ENCODE data around the gene LY86.

Gene LY86

DNA sequence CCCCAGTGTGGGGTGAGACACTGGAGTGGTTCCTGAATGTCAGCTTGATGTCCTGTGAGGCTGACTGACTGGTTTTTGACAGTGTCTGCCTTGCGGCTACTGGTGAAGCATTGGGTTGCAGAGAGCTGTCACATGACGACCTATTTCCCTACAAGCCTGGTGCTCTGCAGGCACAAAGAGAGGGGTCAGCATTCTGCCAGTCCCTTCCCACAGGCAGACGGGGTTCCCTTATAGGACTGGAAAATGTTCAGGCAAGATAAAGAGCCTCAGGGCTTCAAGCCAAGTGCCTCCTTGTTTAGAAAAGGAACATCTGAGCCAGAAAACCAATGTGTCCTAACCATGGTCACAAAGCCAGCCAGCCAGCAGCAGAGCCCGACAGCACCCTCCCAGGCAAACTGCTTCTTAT, 11.0 kb downstream of the LY86 start:
- Histone ChIP-seq H3K79me2 (ENCODE audit: low read length) (no peaks in the 10 kb centered on the region), H3K36me3 (replicated peaks; ENCODE audit: low read depth, low read length) (no peaks in the 10 kb centered on the region), H3K4me2 (ENCODE audit: low read length) (no peak overlapping the region), H3K4me1 (ENCODE audit: low read length) (no peaks in the 10 kb centered on the region), H3K4me3 (ENCODE audit: low read length) (no peak overlapping the region), H2AFZ (ENCODE audit: low read depth, low read length) (no peak overlapping the region), H3K9me3 (ENCODE audit: insufficient read depth, low read length) (no peaks in the 10 kb centered on the region), H3K9ac (ENCODE audit: low read length) (no peak overlapping the region), H3K27me3 (ENCODE audit: low read depth, low read length) (no peaks in the 10 kb centered on the region), H4K20me1 (ENCODE audit: insufficient read depth, low read length) (no peaks in the 10 kb centered on the region), H3K27ac (ENCODE audit: low read length) (no peak overlapping the region)
- no peak for TF ChIP-seq EZH2phosphoT487 (IDR thresholded peaks at IDR 0.05; ENCODE audit: low read depth)
- no peak for TF ChIP-seq CTCF (IDR thresholded peaks at IDR 0.05; ENCODE audit: low read depth, low read length)

DNA sequence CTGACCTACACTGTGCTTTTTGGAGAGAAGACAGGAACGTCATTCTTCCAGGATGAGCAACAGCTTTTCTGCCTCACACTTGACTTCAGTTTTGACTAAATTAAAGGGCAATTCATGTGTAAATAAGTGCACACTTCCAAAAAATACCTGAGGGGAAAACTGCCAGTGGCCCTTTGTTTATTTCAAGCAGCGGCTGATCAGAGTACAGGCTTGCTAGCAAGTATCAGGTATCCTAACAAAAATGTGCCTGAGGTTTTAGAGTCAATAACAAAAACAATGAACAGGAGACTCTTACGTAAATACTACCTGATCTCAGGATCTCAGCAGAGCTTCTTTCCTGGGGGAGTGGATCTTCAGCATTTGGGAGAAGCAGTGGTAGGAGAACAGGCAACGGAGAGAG, 12.4 kb downstream of the LY86 start:
- Histone ChIP-seq H4K20me1 (ENCODE audit: insufficient read depth, low read length) (no peaks in the 10 kb centered on the region), H3K4me2 (ENCODE audit: low read length) (no peak overlapping the region), H3K9ac (ENCODE audit: low read length) (no peak overlapping the region), H3K4me3 (ENCODE audit: low read length) (no peak overlapping the region), H3K27ac (ENCODE audit: low read length) (no peak overlapping the region), H3K4me1 (ENCODE audit: low read length) (no peaks in the 10 kb centered on the region), H3K36me3 (replicated peaks; ENCODE audit: low read depth, low read length) (no peaks in the 10 kb centered on the region), H3K9me3 (ENCODE audit: insufficient read depth, low read length) (no peaks in the 10 kb centered on the region), H2AFZ (ENCODE audit: low read depth, low read length) (no peak overlapping the region), H3K79me2 (ENCODE audit: low read length) (no peaks in the 10 kb centered on the region), H3K27me3 (ENCODE audit: low read depth, low read length) (no peaks in the 10 kb centered on the region)
- no peak for TF ChIP-seq EZH2phosphoT487 (IDR thresholded peaks at IDR 0.05; ENCODE audit: low read depth)
- no peak for TF ChIP-seq CTCF (IDR thresholded peaks at IDR 0.05; ENCODE audit: low read depth, low read length)

DNA sequence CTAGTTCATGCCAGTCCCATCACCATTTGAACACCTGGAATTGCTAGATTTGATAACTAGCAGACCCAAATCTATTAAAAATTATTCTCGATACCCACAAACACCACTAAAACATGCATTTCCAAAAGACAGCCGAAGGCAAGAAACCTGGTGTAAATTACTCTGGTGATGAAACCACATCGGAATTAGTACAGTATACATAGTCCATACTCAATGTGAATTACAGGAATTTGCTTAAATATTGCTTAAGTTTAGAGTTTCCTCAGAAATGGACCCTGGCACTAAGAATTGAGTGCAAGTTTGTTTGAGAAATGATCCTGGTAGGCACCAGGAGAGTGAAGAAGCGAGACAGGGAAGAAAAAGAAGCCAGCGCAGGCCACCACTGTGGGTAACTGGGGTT, 13.7 kb downstream of the LY86 start:
- Histone ChIP-seq H3K27me3 (ENCODE audit: low read depth, low read length) (no peaks in the 10 kb centered on the region), H3K4me1 (ENCODE audit: low read length) (no peaks in the 10 kb centered on the region), H2AFZ (ENCODE audit: low read depth, low read length) (no peak overlapping the region), H4K20me1 (ENCODE audit: insufficient read depth, low read length) (no peaks in the 10 kb centered on the region), H3K4me3 (ENCODE audit: low read length) (no peak overlapping the region), H3K9me3 (ENCODE audit: insufficient read depth, low read length) (no peaks in the 10 kb centered on the region), H3K36me3 (replicated peaks; ENCODE audit: low read depth, low read length) (no peaks in the 10 kb centered on the region), H3K79me2 (ENCODE audit: low read length) (no peaks in the 10 kb centered on the region), H3K4me2 (ENCODE audit: low read length) (no peak overlapping the region), H3K27ac (ENCODE audit: low read length) (no peak overlapping the region), H3K9ac (ENCODE audit: low read length) (no peak overlapping the region)
- TF ChIP-seq CTCF (IDR thresholded peaks at IDR 0.05; ENCODE audit: low read depth, low read length) (no peak), EZH2phosphoT487 (IDR thresholded peaks at IDR 0.05; ENCODE audit: low read depth) (no peak)

DNA sequence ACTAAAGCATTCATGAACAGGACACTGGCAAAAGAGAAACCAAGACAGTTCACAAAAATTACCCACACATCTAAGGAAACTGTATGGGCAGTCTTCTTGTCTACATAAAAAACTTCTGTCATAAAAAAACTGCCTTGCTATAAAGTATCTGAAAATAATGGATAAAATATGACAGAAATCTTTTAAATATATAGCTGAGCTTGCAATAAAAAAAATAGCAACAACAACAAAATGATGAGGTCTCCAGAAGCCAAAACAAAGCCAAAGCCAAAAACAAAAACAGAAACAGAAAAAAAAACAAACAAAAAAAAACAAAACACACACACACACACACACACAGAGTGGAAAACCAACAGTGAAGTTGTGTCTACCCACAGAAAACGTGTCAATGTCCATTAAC, 14.8 kb downstream of the LY86 start:
- H3K79me2 ChIP-seq (ENCODE audit: low read length) = no peaks in the 10 kb centered on the region
- H2AFZ ChIP-seq (ENCODE audit: low read depth, low read length) = no peak overlapping the region
- H3K27me3 ChIP-seq (ENCODE audit: low read depth, low read length) = no peaks in the 10 kb centered on the region
- H3K27ac ChIP-seq (ENCODE audit: low read length) = no peak overlapping the region
- H3K36me3 ChIP-seq (replicated peaks; ENCODE audit: low read depth, low read length) = no peaks in the 10 kb centered on the region
- no peak overlapping the region for H3K9ac ChIP-seq (ENCODE audit: low read length)
- no peak overlapping the region for H3K4me2 ChIP-seq (ENCODE audit: low read length)
- no peaks in the 10 kb centered on the region for H3K9me3 ChIP-seq (ENCODE audit: insufficient read depth, low read length)
- no peak overlapping the region for H3K4me3 ChIP-seq (ENCODE audit: low read length)
- no peaks in the 10 kb centered on the region for H4K20me1 ChIP-seq (ENCODE audit: insufficient read depth, low read length)
- TF ChIP-seq CTCF (IDR thresholded peaks at IDR 0.05; ENCODE audit: low read depth, low read length) = no peak
- no peak for TF ChIP-seq EZH2phosphoT487 (IDR thresholded peaks at IDR 0.05; ENCODE audit: low read depth)
- H3K4me1 ChIP-seq (ENCODE audit: low read length) = no peaks in the 10 kb centered on the region
